Testis (tissue), 3 donors: Measurements from ENCODE around the gene PRTG. TPM values are rescaled to one million over a fixed set of nuclear protein-coding genes. Genes with fewer than 3 reads are reported as not detected.

Experiments used
- DNase-seq: peaks from one replicate; pipeline ENCODE4 v3.0.0-alpha.2; 2019
- H3K27ac ChIP-seq, 2 donors: fragments of 200-600 bp; sonication (generic); one replicate each; pipeline ENCODE4 v1.5.1; 2019
- H3K27me3 ChIP-seq: fragments of 200-600 bp; sonication (generic); one replicate; pipeline ENCODE4 v1.5.1; 2019
- H3K36me3 ChIP-seq: fragments of 200-600 bp; sonication (generic); one replicate; pipeline ENCODE4 v1.5.1; 2017; ENCODE audit warnings: low read depth; ENCODE audit errors: missing control alignments
- H3K4me1 ChIP-seq: fragments of 200-600 bp; sonication (generic); one replicate; pipeline ENCODE4 v1.5.1; 2019
- H3K4me3 ChIP-seq, 2 donors: fragments of 200-600 bp; sonication (generic); one replicate each; pipeline ENCODE4 v1.5.1; 2017 to 2019
- H3K9me3 ChIP-seq: fragments of 200-600 bp; sonication (generic); one replicate; pipeline ENCODE4 v1.5.1; 2017
- POLR2A ChIP-seq: fragments of 450-650 bp; IDR thresholded peaks from one replicate; pipeline ENCODE4 v1.6.1; 2017; ENCODE audit warnings: antibody characterized with exemption, mild to moderate bottlenecking, moderate library complexity
- WGBS, 2 donors: methylation state at CpG; one replicate each; pipeline ENCODE4 v1.1.5; 2018; 5-methylcytosine and 5-hydroxymethylcytosine counted together
- intact Hi-C: fragments of 100-400 bp; cut with DNase I; formaldehyde crosslinking; loops from one replicate; pipeline ENCODE4 v1.15.1; 2023; ENCODE audit warnings: low total_unique reads
- polyA plus RNA-seq: library from polyadenylated mRNA; stranded (reverse); fragments of 350-450 nt; fragmentation: Illumina TruSeq; extraction: RNeasy Lipid Tissue Mini Kit (QIAGEN cat#74804); gene quantifications from one replicate; pipeline ENCODE4 v1.2.3, GENCODE V29; 2014; ENCODE audit warnings: low read depth, low replicate concordance; ENCODE audit not compliant: insufficient read depth
- total RNA-seq, 2 donors: library from RNA; depleted of rRNA; stranded (reverse); fragments of >200 nt; gene quantifications; one replicate each; pipeline ENCODE4 v1.2.3, GENCODE V29; 2016
- TF ChIP-seq, protein P1 (sequence below), 3 experiments: fragments of 450-650 bp in 2 of 3; fragments of 200-600 bp in 1 of 3; sonication (generic) in 1 of 3; IDR thresholded peaks; one replicate each; pipeline ENCODE4 v1.5.1; 2016 to 2019; ENCODE audit warnings: antibody characterized with exemption in 3 of 3, mild to moderate bottlenecking in 2 of 3, moderate library complexity in 1 of 3

The PRTG gene
- total and polyA plus RNA-seq, 3 donors from 2014 or later: 14.7 to 29.7 (median 26.3) TPM

DNA sequence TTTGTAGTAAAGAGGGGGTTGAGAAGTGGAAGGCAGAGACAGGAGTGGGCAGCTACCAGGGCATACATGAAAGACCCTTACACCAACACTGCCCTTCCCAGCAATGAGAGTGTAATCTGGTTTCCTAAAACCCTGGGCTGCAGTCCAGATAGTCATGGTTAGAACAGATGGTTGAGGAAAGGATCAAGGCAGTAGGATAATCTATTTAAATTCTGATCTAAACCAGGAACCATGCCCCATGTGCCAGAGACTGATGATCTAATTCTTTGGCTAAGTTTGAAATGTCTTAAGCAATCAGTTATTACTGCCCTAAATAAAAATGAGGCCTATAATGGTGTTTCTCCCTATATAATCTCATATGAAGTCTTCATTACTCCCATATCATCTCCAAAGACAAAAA, 59.6 kb downstream of the PRTG start:
- no peaks in the 10 kb centered on the region for H3K27me3 ChIP-seq
- intact Hi-C loops: no loop called here
- H3K9me3 ChIP-seq: no peaks in the 10 kb centered on the region
- TF ChIP-seq POLR2A: no peak
- TF ChIP-seq, protein P1, sequence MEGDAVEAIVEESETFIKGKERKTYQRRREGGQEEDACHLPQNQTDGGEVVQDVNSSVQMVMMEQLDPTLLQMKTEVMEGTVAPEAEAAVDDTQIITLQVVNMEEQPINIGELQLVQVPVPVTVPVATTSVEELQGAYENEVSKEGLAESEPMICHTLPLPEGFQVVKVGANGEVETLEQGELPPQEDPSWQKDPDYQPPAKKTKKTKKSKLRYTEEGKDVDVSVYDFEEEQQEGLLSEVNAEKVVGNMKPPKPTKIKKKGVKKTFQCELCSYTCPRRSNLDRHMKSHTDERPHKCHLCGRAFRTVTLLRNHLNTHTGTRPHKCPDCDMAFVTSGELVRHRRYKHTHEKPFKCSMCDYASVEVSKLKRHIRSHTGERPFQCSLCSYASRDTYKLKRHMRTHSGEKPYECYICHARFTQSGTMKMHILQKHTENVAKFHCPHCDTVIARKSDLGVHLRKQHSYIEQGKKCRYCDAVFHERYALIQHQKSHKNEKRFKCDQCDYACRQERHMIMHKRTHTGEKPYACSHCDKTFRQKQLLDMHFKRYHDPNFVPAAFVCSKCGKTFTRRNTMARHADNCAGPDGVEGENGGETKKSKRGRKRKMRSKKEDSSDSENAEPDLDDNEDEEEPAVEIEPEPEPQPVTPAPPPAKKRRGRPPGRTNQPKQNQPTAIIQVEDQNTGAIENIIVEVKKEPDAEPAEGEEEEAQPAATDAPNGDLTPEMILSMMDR (IDR thresholded peaks at IDR 0.05): no peak
- H3K4me1 ChIP-seq: no peaks in the 10 kb centered on the region
- H3K27ac ChIP-seq: no peak overlapping the region
- DNase-seq: no peak
- no peaks in the 10 kb centered on the region for H3K36me3 ChIP-seq
- H3K4me3 ChIP-seq: no peak overlapping the region

DNA sequence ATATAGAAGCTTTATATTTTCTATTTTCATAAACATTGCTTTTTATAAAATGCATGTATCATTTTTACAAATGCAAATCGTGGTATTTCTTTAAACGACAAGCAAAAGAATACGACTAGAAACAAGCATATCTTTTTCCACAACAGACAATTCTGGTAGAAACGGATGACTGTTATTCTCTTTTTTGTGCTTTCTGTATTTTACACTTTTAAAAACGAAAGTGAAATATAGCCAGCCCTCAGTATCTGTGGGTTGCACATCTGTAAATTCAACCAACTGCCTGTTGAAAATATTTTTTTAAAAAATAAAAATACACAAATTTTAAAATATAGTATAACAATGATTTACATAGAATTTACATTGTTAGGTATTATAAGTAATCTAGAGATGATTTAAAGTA, 61.3 kb downstream of the PRTG start:
- WGBS, 2 donors: 88 to 89% methylated on average over 5 of the region's 5 CpGs
- TF ChIP-seq, protein P1 (IDR thresholded peaks at IDR 0.05): no peak
- TF ChIP-seq POLR2A: no peak
- intact Hi-C loops: no loop called here
- no peaks in the 10 kb centered on the region for H3K36me3 ChIP-seq
- H3K4me1 ChIP-seq: no peaks in the 10 kb centered on the region
- DNase-seq: no peak
- H3K9me3 ChIP-seq: no peaks in the 10 kb centered on the region
- H3K27me3 ChIP-seq: no peaks in the 10 kb centered on the region
- H3K4me3 ChIP-seq: no peak overlapping the region
- H3K27ac ChIP-seq: no peak overlapping the region

DNA sequence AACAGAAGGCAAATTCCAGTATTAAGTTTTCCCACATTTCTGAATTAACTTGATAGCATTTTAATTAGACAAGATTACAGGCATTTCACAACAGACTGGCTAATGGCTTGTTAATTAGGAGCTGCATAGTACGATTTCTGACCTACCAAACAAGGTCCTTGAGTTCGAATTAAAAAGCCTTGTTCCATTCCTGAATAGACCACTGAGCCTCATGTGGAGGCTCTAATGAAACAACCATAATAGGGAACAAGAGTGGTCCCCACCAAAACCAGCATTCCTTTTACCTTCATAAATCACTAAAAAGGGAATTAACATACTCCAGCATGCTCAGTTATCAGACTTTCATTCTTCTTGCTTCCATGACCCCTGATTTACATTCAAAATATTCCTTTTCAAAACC, 66.4 kb downstream of the PRTG start:
- Histone ChIP-seq H3K4me3 (no peak overlapping the region), H3K27me3 (no peaks in the 10 kb centered on the region), H3K36me3 (no peaks in the 10 kb centered on the region), H3K9me3 (no peaks in the 10 kb centered on the region), H3K4me1 (no peaks in the 10 kb centered on the region), H3K27ac (no peak overlapping the region)
- 85 to 88% methylated on average over 2 of the region's 2 CpGs for WGBS, 2 donors
- no peak for DNase-seq
- TF ChIP-seq, protein P1 (IDR thresholded peaks at IDR 0.05): no peak
- TF ChIP-seq POLR2A: no peak
- intact Hi-C loops: no loop called here

DNA sequence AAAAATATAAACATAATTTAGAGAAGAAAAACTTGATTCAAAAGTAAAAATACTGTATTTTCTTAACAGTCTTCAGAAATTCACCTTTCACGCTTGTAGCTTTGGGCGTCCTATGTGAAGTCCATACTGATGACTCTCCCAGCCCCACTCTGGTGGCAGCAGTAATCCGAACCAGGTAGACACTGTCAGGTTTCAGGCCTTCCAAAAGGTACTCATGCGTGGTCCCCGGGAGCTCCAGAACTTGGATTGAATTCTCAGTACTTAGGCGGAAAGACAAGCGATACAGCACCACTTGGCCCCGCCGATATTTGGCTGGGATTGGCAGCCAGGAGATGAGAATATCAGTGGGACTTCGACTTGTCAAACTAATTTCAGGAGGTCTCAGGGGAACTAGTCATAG, 69.7 kb downstream of the PRTG start:
- no peaks in the 10 kb centered on the region for H3K36me3 ChIP-seq
- H3K4me1 ChIP-seq: no peaks in the 10 kb centered on the region
- H3K4me3 ChIP-seq: no peak overlapping the region
- DNase-seq: no peak
- H3K27ac ChIP-seq: no peak overlapping the region
- WGBS, 2 donors: 95 to 98% methylated on average over 10 of the region's 10 CpGs
- intact Hi-C loops: no loop called here
- no peaks in the 10 kb centered on the region for H3K27me3 ChIP-seq
- TF ChIP-seq, protein P1 (IDR thresholded peaks at IDR 0.05): no peak
- TF ChIP-seq POLR2A: no peak
- H3K9me3 ChIP-seq: no peaks in the 10 kb centered on the region

DNA sequence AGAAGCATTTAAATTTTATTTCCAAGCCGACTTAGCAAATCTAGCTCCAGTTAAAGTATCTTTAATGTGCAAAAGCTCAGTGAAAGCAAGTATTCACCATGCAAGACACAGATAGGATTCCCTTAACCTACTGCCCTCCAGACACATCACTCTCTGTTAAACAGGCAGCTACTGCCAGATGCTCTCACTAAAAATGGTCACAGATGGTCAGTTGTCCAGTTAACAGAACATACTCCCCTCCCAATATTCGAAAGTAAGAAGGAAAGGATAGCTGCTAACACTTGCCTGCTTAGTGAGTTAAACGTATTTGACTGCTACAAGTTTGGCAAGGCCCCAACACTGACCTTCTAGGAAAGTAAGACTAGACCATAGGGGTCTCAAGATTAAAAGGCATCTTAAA, 73.7 kb downstream of the PRTG start:
- H3K4me1 ChIP-seq: no peaks in the 10 kb centered on the region
- H3K9me3 ChIP-seq: no peaks in the 10 kb centered on the region
- WGBS, 2 donors: 53 to 76% methylated on average over 3 of the region's 3 CpGs
- H3K36me3 ChIP-seq: no peaks in the 10 kb centered on the region
- DNase-seq: no peak
- H3K4me3 ChIP-seq: no peak overlapping the region
- TF ChIP-seq, protein P1 (IDR thresholded peaks at IDR 0.05): no peak
- TF ChIP-seq POLR2A: no peak
- H3K27me3 ChIP-seq: no peaks in the 10 kb centered on the region
- intact Hi-C loops: no loop called here
- H3K27ac ChIP-seq: no peak overlapping the region
